Measurements from ENCODE around the gene PTPRC. TPM values are rescaled to one million over a fixed set of nuclear protein-coding genes. Genes with fewer than 3 reads are reported as not detected.

The PTPRC gene
- total RNA-seq, 2 donors from 2014 or later, result 27.1 to 86.8 TPM

DNA sequence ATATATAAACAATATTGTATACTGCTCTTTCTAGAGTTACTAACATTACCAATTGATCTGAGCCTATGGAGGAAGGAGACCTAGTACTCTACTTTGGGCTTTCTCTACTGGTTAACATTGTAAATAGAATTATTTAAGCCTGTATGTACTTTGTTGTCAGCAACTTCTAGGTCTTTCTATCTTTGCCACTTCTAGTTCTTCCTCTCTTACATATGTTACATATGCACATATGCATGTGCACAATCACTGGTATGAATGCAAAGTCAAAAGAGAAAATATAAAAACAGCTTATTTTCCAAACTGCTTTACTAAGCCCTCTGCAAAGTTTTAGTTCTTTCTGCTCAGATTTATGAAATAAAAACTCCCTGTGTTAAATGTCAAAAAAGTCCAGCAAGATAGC lies 84.3 kb downstream of the PTPRC start:
- ATAC-seq (ENCODE audit: insufficient number of reproducible peaks, low FRiP score, low read depth), result no peak
- Histone ChIP-seq H3K27me3 (replicated peaks; ENCODE audit: insufficient read depth) (no peaks in the 10 kb centered on the region), H3K4me1 (ENCODE audit: control insufficient read depth in 1 of 2, low read depth in 2 of 2) (no peaks in the 10 kb centered on the region), H3K9me3 (no peaks in the 10 kb centered on the region), H3K4me3 (no peak overlapping the region), H3K27ac (no peak overlapping the region), H3K36me3 (no peaks in the 10 kb centered on the region)
- TF ChIP-seq, protein P1, sequence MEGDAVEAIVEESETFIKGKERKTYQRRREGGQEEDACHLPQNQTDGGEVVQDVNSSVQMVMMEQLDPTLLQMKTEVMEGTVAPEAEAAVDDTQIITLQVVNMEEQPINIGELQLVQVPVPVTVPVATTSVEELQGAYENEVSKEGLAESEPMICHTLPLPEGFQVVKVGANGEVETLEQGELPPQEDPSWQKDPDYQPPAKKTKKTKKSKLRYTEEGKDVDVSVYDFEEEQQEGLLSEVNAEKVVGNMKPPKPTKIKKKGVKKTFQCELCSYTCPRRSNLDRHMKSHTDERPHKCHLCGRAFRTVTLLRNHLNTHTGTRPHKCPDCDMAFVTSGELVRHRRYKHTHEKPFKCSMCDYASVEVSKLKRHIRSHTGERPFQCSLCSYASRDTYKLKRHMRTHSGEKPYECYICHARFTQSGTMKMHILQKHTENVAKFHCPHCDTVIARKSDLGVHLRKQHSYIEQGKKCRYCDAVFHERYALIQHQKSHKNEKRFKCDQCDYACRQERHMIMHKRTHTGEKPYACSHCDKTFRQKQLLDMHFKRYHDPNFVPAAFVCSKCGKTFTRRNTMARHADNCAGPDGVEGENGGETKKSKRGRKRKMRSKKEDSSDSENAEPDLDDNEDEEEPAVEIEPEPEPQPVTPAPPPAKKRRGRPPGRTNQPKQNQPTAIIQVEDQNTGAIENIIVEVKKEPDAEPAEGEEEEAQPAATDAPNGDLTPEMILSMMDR (IDR thresholded peaks at IDR 0.05), result no peak
- DNase-seq (ENCODE audit: low spot score), result no peak

DNA sequence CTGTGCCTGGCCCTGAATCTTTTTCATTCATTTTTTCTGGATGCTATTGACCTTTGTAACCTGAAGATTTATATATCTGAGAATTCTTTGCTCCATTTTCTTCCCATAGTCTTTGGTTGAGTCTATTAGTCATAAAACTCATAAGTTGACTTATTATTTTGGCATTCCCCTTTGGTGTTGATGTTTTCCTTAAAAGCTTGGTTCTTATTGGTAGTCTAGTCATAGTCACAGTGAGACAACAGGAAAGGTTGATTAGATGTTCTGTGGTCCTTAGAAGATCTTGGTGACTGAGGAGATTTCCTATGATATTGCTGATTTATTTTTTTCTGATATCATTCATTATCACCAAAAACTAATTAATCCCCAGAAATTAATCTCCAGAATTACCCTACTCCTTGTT lies 86.2 kb downstream of the PTPRC start:
- no peak for DNase-seq (ENCODE audit: low spot score)
- Histone ChIP-seq H3K27ac (no peak overlapping the region), H3K9me3 (no peaks in the 10 kb centered on the region), H3K36me3 (no peaks in the 10 kb centered on the region), H3K4me1 (ENCODE audit: control insufficient read depth in 1 of 2, low read depth in 2 of 2) (no peaks in the 10 kb centered on the region), H3K27me3 (replicated peaks; ENCODE audit: insufficient read depth) (no peaks in the 10 kb centered on the region), H3K4me3 (no peak overlapping the region)
- TF ChIP-seq, protein P1 (IDR thresholded peaks at IDR 0.05), result no peak
- no peak for ATAC-seq (ENCODE audit: insufficient number of reproducible peaks, low FRiP score, low read depth)

DNA sequence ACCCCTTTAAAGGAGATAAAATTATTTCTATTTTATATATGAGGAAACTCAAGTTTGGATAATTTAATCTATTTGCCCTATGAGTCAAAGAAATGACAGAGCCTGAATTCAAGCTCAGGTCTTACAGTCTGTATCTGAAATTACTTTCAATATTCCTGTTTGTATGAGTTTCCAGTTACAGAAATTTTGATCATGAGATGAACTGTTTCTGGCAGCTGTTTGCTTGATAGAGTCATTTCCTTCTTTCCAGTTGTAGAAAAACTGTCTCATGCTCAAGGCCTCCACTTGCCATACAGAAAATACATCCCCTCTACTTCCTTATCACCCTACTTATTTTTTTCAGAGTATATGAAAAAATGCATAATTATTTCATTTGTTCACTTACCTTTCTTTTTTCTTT lies 87.6 kb downstream of the PTPRC start:
- H3K27ac ChIP-seq, result no peak overlapping the region
- no peaks in the 10 kb centered on the region for H3K4me1 ChIP-seq (ENCODE audit: control insufficient read depth in 1 of 2, low read depth in 2 of 2)
- H3K27me3 ChIP-seq (replicated peaks; ENCODE audit: insufficient read depth), result no peaks in the 10 kb centered on the region
- H3K4me3 ChIP-seq, result no peak overlapping the region
- DNase-seq (ENCODE audit: low spot score) (no peak), ATAC-seq (ENCODE audit: insufficient number of reproducible peaks, low FRiP score, low read depth) (no peak)
- H3K9me3 ChIP-seq, result no peaks in the 10 kb centered on the region
- TF ChIP-seq, protein P1 (IDR thresholded peaks at IDR 0.05), result no peak
- H3K36me3 ChIP-seq, result no peaks in the 10 kb centered on the region

DNA sequence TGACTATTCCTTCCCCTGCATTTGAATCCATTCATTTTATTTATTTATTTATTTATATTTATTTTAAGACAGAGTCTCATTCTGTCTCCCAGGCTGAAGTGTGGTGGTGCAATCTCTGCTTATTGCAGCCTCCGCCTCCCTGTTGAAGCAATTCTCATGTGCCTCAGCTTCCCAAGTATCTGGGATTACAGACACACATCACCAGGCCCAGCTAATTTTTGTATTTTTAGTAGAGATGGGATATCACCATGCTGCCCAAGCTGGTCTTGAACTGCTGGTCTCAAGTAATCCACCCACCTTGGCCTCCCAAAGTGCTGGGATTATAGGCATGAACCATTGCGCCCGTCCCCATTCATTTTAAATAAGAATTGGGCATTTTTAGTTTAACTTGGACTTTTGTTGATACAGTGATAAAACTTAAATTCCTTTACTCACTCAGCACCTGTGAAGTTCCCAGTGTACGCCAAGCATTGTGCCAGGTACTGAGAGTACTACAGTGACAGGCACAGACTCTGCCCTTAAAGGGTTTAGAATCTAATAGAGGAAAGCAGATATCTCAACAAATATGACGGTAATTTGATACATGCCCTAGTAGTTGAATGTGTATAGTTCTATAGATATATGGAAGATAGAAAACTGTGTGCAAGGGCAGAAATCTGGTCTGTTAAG lies 90.5 kb downstream of the PTPRC start:
- no peaks in the 10 kb centered on the region for H3K27me3 ChIP-seq (replicated peaks; ENCODE audit: insufficient read depth)
- ATAC-seq (ENCODE audit: insufficient number of reproducible peaks, low FRiP score, low read depth) (no peak), DNase-seq (ENCODE audit: low spot score) (no peak)
- no peak overlapping the region for H3K4me3 ChIP-seq
- TF ChIP-seq, protein P1 (IDR thresholded peaks at IDR 0.05), result no peak
- no peaks in the 10 kb centered on the region for H3K4me1 ChIP-seq (ENCODE audit: control insufficient read depth in 1 of 2, low read depth in 2 of 2)
- no peaks in the 10 kb centered on the region for H3K9me3 ChIP-seq
- H3K36me3 ChIP-seq, result no peaks in the 10 kb centered on the region
- H3K27ac ChIP-seq, result no peak overlapping the region

DNA sequence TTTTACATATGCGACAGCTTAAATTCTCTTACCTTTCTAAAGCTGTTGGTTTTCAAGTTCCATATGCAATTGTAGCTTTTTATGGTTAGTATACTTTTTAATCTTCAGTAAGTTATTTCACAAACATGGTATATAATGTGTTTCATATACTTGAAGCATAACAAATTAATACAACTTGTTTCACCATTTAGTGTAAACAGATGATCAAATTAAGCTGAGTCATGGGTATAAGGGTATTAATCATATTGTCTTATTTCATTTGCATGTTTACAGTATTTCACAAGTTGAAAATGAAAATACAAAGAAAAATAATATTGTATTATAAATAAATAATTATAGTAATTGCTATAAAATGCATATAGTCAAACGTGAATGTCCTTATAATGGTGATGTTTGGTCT lies 92.1 kb downstream of the PTPRC start:
- no peaks in the 10 kb centered on the region for H3K9me3 ChIP-seq
- no peak for ATAC-seq (ENCODE audit: insufficient number of reproducible peaks, low FRiP score, low read depth)
- DNase-seq (ENCODE audit: low spot score), result no peak
- TF ChIP-seq, protein P1 (IDR thresholded peaks at IDR 0.05), result no peak
- no peaks in the 10 kb centered on the region for H3K27me3 ChIP-seq (replicated peaks; ENCODE audit: insufficient read depth)
- H3K4me3 ChIP-seq, result no peak overlapping the region
- no peak overlapping the region for H3K27ac ChIP-seq
- H3K4me1 ChIP-seq (ENCODE audit: control insufficient read depth in 1 of 2, low read depth in 2 of 2), result no peaks in the 10 kb centered on the region
- no peaks in the 10 kb centered on the region for H3K36me3 ChIP-seq
